ENCODE measurements around the gene NDE1.

NDE1 gene

DNA sequence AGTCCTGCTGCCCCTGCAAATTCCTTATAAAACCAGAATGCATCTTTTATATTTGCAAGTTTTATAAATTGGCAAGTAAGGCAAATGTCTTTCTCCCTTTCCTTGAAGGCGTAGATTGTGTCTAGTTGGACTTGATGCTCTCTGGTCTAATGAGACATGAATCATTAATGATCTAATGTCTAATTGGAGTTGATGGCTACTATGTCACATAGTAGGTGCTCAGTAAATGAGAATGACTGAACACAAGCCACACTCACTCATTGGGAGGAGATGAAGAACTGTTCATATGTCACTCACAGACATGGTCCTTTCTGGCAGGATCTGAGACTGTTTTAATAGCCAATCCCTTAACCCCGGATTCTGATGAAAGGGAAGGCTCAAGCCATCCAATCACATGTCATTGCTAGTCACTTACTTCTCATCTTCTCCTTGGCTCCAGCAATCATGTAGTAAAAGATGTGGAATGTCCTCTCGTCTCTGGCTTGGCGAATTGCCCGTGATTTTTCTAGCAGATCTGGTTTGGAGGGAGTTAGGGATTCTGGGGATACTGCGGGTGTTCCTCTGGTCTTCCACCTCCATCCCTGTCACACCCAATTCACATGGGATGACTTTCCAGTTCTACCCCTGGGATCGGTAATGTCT lies 125.7 kb downstream of the NDE1 start:
- no peaks in the 10 kb centered on the region for H3K4me1 ChIP-seq (ENCODE audit: control insufficient read depth in 2 of 2, insufficient read depth in 1 of 2, low read depth in 1 of 2, low read length in 2 of 2)
- H3K4me3 ChIP-seq (ENCODE audit: low read length in 2 of 2): no peak overlapping the region
- H4K8ac ChIP-seq (ENCODE audit: low read depth, low read length): no peak overlapping the region
- H3K4me2 ChIP-seq (ENCODE audit: insufficient read depth, low read length, poor library complexity, severe bottlenecking): no peak overlapping the region
- no peak overlapping the region for H3K9ac ChIP-seq (ENCODE audit: low read depth, low read length, poor library complexity)
- no peak overlapping the region for H3K23ac ChIP-seq (ENCODE audit: low read depth, low read length, poor library complexity)
- no peak overlapping the region for H2BK15ac ChIP-seq (ENCODE audit: low read length)
- no peaks in the 10 kb centered on the region for H3K36me3 ChIP-seq (replicated peaks in 1 of 2; ENCODE audit: control insufficient read depth in 2 of 2, insufficient read depth in 2 of 2, low read length in 2 of 2)
- no peak overlapping the region for H2BK5ac ChIP-seq (ENCODE audit: low read length)
- H3K79me1 ChIP-seq (ENCODE audit: low read depth, low read length): no peaks in the 10 kb centered on the region
- no peak overlapping the region for H3K4ac ChIP-seq (ENCODE audit: low read length)
- H3K14ac ChIP-seq (ENCODE audit: low read length): no peak overlapping the region
- no peaks in the 10 kb centered on the region for H3K27me3 ChIP-seq (ENCODE audit: control insufficient read depth in 3 of 3, insufficient read depth in 3 of 3, low read depth in 1 of 3, low read length in 3 of 3)
- no peak overlapping the region for H2BK120ac ChIP-seq (ENCODE audit: low read depth, low read length)
- H2BK12ac ChIP-seq (ENCODE audit: low read length): no peak overlapping the region
- no peak overlapping the region for H4K91ac ChIP-seq (ENCODE audit: low read depth, low read length, poor library complexity)
- no peak overlapping the region for H2AFZ ChIP-seq (ENCODE audit: low read length)
- WGBS, 2 donors (ENCODE audit: extremely low coverage in 2 of 2, insufficient read length in 2 of 2, insufficient replicate concordance in 1 of 2): no CpG with 5 or more reads among the region's 7 CpGs
- H2AK5ac ChIP-seq (ENCODE audit: low read depth, low read length): no peak overlapping the region
- no peak overlapping the region for H3K27ac ChIP-seq (replicated peaks; ENCODE audit: low read length)
- no peak overlapping the region for H3K18ac ChIP-seq (ENCODE audit: low read length)
- no peaks in the 10 kb centered on the region for H3K9me3 ChIP-seq (replicated peaks in 1 of 2; ENCODE audit: control insufficient read depth in 2 of 2, insufficient read depth in 1 of 2, low read depth in 1 of 2, low read length in 2 of 2)
- DNase-seq (ENCODE audit: low spot score): no peak

Data from neuronal stem cell (in vitro differentiated cells).